SIG-M5 treated with dmso at 0.1 percent for 504 hours (cell line): ENCODE measurements around the gene ZNF329.
A peak's percentile ranks its signal among the peaks of the same experiment; 100 is the strongest.
"Not testable (repeated sequence)": the region's sequence is repeated elsewhere in the genome, so short reads cannot be mapped to it uniquely, and the experiment has no call there.

Experiments used
- DNase-seq: peaks from one replicate; lab custom pipeline; 2025; ENCODE audit not compliant: unreplicated experiment; lab: John Stamatoyannopoulos, UW

Gene ZNF329

GRCh38 chr19:58150328-58150921, at the start of gene ZNF329:
TSS of gene ZNF329 (minus strand) at chr19:58150789. CDS start at chr19:58129503, 21,286 bp downstream.
- peak; percentile 6 for DNase-seq

DNA sequence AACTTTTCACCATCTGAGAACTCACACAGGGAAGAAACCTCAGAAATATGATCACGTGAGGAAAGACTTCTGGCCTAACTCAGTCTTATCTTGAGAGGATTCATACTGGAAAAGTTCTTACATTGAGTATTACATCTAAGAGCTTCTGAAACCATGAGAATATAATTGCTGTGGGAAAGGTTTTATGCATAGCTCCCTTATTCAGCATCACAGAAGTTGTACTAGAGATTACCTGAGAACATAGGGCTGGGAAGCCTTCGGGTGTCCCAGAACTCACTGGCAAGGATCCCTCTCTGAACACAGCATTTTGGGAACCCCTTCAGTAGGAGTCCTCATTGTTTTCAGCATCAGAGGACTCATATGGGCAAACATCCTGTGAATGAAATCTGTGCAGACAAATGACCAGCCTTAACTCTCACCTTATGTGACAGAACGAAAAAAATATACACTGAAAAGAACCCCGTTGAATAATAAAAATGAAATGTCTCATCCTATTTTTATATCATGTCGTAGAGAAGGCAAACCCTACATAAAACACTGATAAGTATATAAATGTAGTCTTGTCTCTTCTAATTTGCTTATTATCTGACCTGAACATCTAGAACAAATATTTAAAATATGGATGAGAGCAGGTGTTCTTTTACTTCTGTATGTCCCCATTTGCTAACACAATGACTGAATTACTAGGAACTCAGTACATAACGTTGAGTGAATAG, 46.5 kb upstream of the ZNF329 start:
- DNase-seq = no peak

GRCh38 chr19:58183817-58184215, 33.2 kb upstream of the ZNF329 start:
- DNase-seq = no peak

GRCh38 chr19:58182989-58183816, 32.6 kb upstream of the ZNF329 start, which contains the start of gene ZNF274:
TSS of gene ZNF274 (plus strand) at chr19:58183061. CDS start at chr19:58183966, 905 bp downstream.
- DNase-seq = peak; percentile 80

- DNase-seq = no peak
These were observed 32.0 kb upstream of the ZNF329 start for GRCh38 chr19:58182577-58182988.

GRCh38 chr19:58181902-58182576, 31.4 kb upstream of the ZNF329 start:
- DNase-seq = peak; percentile 26

DNA sequence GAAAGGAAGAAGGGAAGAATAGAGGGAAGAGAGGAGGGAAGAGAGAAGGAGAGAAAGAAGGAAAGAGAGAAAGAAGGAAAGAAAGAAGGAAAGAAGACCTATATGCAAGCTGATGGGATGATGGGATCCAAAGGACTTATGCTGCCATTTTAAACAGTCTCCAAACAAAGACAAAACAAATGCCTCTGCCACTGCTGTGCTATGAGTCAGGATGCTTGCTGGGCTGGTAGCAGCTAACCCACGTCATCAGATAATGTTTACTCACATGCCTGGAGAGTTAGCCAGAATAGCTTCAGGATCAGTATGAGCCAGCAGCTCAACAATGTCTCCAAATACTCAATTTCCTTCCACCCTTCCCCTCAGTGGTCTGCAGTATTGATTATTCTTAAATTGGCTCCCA, 20.3 kb upstream of the ZNF329 start:
- DNase-seq = no peak

- DNase-seq = no peak
These were observed 16.2 kb upstream of the ZNF329 start for GRCh38 chr19:58166708-58167280.

DNA sequence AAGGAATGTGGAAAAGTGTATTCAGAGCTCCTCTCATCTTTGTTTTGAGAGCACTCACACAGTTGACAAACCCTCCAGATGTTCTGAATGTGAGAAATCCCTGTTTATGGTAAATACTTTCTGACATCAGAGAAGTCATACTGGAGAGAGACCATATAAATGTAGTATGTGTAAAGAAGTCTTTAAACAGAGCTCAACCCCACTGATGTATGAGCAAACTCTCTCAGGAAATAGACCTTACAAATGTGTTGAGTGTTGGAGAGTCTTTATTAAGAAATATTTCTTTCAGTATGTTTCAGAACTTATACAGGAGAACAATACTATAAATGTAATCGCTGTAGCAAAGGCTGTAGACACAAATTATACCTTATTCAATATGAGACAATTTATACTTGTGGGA, 15.7 kb upstream of the ZNF329 start:
- no peak for DNase-seq

- no peak for DNase-seq
These were observed 6.6 kb upstream of the ZNF329 start for GRCh38 chr19:58157045-58157728.

DNA sequence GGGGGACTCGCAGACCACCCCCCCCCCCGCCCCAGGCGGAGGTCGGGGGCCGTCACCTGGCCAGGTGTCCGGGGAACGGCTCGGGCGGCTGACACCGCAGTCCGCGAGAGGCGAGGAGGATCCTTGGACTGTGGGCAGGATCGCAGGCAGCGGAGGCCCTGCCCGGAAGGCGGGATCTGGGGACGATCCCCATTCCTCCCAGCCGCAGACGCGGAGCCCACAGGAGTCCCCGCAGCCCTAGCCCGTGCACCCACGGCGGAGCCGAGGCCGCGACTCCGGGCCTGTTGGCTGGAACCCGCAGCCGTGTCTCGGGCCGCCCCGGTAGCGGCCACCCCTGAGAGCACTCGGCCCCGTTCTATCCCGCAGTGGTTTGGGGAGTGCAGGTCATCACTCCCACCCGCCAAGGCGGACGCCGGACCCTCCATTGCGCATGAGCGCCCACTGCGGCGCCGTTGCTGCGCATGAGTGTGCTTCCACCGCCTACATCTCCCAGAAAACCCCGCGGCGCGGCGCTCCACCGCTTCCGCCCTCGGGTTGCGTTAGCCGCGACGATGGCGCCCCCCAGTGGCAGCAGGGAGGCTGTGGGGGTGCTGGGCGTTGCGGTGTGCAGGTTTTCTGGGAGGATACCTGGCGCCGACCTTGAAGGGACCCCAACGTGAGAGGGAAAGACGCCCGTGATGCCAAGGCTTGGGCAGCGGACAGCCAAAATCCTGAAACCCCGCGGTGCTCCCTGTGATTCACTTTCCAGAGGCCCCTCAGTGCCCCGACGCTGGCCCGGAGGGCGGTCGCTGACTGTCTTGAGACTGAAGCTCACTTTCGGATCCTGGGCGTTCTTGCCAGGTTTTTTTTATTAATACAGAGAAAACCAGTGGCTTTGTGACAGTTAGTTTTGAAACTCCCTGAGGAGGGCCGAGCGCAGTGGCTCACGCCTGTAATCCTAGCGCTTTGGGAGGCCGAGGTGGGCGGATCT, 4.4 kb upstream of the ZNF329 start:
- DNase-seq = peak; percentile 38

- no peak for DNase-seq
These were observed 3.7 kb upstream of the ZNF329 start for GRCh38 chr19:58154287-58154678.

DNA sequence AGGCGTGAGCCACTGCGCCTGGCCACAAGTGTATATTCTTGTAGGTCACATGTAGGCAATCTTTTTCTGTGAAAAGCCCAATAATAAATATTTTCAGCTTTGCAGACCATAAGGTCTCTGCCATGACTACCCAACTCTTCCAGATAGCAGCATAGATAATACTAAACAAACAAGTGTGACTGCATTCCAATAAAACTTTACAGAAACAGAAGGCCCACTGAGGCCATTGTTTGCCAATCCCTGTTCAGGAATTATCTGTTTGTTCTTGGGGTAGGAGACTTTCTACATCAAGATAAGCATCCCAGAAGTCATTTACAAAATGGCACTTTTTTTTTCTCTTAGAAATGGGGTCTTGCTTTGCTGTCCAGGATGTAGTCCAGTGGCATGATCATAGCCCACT, 2.8 kb upstream of the ZNF329 start:
- no peak for DNase-seq

DNA sequence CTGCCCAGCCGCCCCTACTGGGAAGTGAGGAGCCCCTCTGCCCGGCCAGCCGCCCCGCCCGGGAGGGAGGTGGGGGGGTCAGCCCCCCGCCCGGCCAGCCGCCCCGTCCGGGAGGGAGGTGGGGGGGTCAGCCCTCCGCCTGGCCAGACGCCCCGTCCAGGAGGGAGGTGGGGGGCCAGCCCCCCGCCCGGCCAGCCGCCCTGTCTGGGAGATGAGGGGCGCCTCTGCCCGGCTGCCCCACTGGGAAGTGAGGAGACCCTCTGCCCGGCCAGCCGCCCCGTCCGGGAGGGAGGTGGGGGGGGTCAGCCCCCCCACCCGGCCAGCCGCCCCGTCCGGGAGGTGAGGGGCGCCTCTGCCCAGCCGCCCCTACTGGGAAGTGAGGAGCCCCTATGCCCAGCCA, 3.1 kb downstream of the ZNF329 start:
- not testable (repeated sequence) for DNase-seq

- DNase-seq = no peak
These were observed 4.7 kb downstream of the ZNF329 start for GRCh38 chr19:58145849-58146248.

DNA sequence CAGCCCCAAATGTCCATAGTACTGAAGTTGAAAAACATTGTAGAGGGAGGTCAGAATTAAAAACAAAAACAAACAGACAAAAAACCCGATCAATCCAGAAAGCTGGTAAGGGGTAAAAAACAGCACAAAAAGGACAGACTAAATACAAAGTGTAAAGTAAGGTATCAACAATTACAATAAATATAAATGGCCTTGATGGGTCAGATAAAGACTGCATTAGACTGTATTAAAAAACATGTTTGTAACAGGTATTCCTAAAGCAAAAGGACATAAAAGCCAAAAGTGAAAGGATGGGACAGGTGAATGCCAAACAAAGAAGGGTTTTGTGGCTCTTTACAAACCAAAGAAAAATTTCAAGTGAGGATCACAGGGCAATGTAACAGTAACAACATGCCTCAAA, 16.3 kb downstream of the ZNF329 start:
- DNase-seq = no peak

DNA sequence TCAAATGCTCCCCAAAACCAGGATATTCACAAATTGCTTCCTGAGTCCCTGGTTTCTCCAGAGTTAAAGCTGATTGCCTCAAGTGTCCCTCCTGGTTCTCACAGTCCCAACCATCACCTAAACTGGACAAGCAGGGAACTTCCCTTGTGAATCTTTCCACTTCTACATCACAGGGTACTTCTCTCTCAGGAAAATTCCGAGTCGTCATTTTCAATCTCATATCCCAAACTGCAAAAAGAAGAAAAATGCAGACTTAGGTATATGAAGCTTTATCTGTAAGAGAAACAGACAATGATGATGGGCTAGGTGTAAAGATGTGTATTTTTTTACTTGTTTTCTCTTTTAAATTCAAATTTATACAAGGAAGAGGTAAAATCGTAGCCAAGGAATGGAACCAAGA, 21.3 kb downstream of the ZNF329 start:
- no peak for DNase-seq

DNA sequence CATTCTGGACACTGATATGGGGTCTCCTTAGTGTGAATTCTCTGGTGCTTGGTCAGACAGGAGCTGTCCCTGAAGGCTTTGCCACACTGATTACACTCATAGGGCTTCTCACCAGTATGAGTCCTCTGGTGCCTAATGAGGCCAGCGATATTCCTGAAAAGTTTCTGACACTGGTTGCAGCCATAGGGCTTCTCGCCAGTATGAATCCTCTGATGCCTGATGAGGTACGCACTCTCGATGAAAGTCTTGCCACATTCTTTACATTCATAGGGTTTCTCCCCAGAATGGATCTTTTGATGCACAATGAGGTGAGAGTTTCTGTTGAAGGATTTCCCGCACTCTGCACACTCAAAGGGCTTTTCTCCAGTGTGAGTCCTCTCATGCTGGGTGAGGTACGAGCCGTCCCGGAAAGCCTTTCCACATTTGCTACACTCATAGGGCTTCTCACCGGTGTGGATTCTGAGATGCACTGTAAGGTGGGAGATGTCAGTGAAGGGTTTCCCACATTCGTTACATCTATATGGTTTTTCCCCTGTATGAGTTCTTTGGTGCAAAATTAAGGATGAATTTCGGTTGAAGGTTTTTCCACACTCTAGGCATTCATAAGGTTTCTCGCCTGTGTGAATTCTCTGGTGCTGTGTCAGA, 22.4 kb downstream of the ZNF329 start:
- DNase-seq = no peak

- DNase-seq = no peak
These were observed 27.2 kb downstream of the ZNF329 start for GRCh38 chr19:58123354-58123753.
